Testis (tissue), 2 donors: ENCODE measurements around the gene LRP10.

Experiments used
- CTCF ChIP-seq, 3 experiments: fragments of 450-650 bp in 2 of 3; fragments of 200-600 bp in 1 of 3; sonication (generic) in 1 of 3; IDR thresholded peaks; one replicate each; pipeline ENCODE4 v1.5.1; 2016 to 2019; ENCODE audit warnings: antibody characterized with exemption in 3 of 3, mild to moderate bottlenecking in 2 of 3, moderate library complexity in 1 of 3
- POLR2A ChIP-seq: fragments of 450-650 bp; IDR thresholded peaks from one replicate; pipeline ENCODE4 v1.6.1; 2017; ENCODE audit warnings: antibody characterized with exemption, mild to moderate bottlenecking, moderate library complexity

GRCh38 chr14:22841769-22842168 is 29.8 kb upstream of the LRP10 start:
- TF ChIP-seq CTCF (IDR thresholded peaks at IDR 0.05) (no peak), POLR2A (no peak)
